NCI-H69 (cell line): ENCODE measurements around the gene ENPEP.
"Not testable (repeated sequence)": the region's sequence is repeated elsewhere in the genome, so short reads cannot be mapped to it uniquely, and the experiment has no call there.

ENCODE experiments used
- DNase-seq: peaks from one replicate; lab custom pipeline; 2025; lab: John Stamatoyannopoulos, UW

Gene ENPEP

GRCh38 chr4:110485452-110485851 is 9.5 kb downstream of the ENPEP start:
- no peak for DNase-seq

GRCh38 chr4:110486256-110486655 is 10.3 kb downstream of the ENPEP start:
- DNase-seq, result no peak

- DNase-seq, result not testable (repeated sequence)
Observed at GRCh38 chr4:110486850-110487249, 10.9 kb downstream of the ENPEP start.

GRCh38 chr4:110487873-110488272 is 11.9 kb downstream of the ENPEP start:
- DNase-seq, result no peak

GRCh38 chr4:110489901-110490508 is 14.1 kb downstream of the ENPEP start:
- no peak for DNase-seq

GRCh38 chr4:110492522-110492921 is 16.6 kb downstream of the ENPEP start:
- DNase-seq, result no peak

- DNase-seq, result no peak
Observed at GRCh38 chr4:110493520-110493919, 17.6 kb downstream of the ENPEP start.

- no peak for DNase-seq
Observed at GRCh38 chr4:110498420-110498819, 22.5 kb downstream of the ENPEP start.

- DNase-seq, result no peak
Observed at GRCh38 chr4:110499126-110499525, 23.2 kb downstream of the ENPEP start.

GRCh38 chr4:110501826-110502225 is 25.9 kb downstream of the ENPEP start:
- no peak for DNase-seq

- peak; percentile 15 for DNase-seq
Observed at GRCh38 chr4:110503270-110504083, 27.5 kb downstream of the ENPEP start.

- no peak for DNase-seq
Observed at GRCh38 chr4:110504084-110504435, 28.1 kb downstream of the ENPEP start.

- no peak for DNase-seq
Observed at GRCh38 chr4:110505440-110505839, 29.5 kb downstream of the ENPEP start.

- peak; percentile 37 for DNase-seq
Observed at GRCh38 chr4:110508827-110509710, 33.1 kb downstream of the ENPEP start.

- no peak for DNase-seq
Observed at GRCh38 chr4:110510277-110510676, 34.3 kb downstream of the ENPEP start.

GRCh38 chr4:110510955-110511544 is 35.1 kb downstream of the ENPEP start:
- peak; percentile 61 for DNase-seq

- no peak for DNase-seq
Observed at GRCh38 chr4:110512901-110513300, 36.9 kb downstream of the ENPEP start.

- peak; percentile 47 for DNase-seq
Observed at GRCh38 chr4:110514889-110515479, 39.0 kb downstream of the ENPEP start.

- peak; percentile 9 for DNase-seq
Observed at GRCh38 chr4:110515676-110516075, 39.7 kb downstream of the ENPEP start.

- peak; percentile 75 for DNase-seq
Observed at GRCh38 chr4:110516106-110516922, 40.4 kb downstream of the ENPEP start.

GRCh38 chr4:110518889-110519490 is 43.0 kb downstream of the ENPEP start:
- peak; percentile 12 for DNase-seq
